GM19372 (cell line): ENCODE measurements around the gene CCDC171.
A peak's percentile ranks its signal among the peaks of the same experiment; 100 is the strongest.
"Not testable (repeated sequence)": the region's sequence is repeated elsewhere in the genome, so short reads cannot be mapped to it uniquely, and the experiment has no call there.

Source experiments
- ATAC-seq: cut with Tn5 transposase; IDR thresholded peaks from one replicate; pipeline ENCODE4 v1.9.1; 2021; ENCODE audit warnings: mild to moderate bottlenecking, low read depth, moderate library complexity; ENCODE audit not compliant: unreplicated experiment

Gene CCDC171

DNA sequence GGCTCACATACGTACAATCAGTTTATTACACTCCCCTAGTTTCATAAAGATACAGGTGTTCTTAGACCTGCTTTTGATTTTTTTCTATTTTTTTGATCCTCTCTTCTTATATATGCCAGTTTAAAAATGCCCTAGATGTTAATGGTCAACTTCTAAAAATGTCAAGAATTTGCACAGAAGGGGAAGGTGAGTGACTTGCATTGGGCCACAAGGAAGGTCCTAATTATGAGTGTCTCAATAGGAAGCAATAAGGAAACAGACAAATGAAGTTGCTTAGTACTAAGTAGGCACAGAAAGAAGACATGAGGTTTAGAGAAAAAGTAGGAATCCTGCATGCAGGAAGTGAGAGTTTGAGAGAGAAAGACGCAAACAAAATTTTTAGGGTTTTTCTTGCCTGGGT is 3.2 kb upstream of the CCDC171 start:
- ATAC-seq, result no peak

DNA sequence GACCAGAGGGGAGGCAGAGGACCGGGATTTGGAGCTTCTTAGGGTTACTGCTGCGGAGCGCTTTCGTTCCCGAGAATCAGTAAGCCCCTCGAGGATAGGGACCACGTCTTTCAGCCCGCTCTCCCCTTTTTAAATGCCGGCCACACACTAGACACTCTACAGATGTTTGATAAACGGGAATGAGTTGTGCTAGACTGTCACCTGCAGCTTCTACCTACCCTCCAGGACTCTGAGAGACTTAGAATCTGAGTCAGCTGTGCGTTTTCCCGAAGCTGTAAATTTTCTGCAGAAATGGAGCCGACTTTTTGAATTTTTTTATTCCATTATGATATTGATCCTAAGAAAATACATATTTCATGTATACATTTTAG is 670 bp downstream of the CCDC171 start:
- ATAC-seq, result peak; percentile 17

- ATAC-seq, result no peak
Measured at GRCh38 chr9:15570769-15571168, 17.9 kb downstream of the CCDC171 start.

DNA sequence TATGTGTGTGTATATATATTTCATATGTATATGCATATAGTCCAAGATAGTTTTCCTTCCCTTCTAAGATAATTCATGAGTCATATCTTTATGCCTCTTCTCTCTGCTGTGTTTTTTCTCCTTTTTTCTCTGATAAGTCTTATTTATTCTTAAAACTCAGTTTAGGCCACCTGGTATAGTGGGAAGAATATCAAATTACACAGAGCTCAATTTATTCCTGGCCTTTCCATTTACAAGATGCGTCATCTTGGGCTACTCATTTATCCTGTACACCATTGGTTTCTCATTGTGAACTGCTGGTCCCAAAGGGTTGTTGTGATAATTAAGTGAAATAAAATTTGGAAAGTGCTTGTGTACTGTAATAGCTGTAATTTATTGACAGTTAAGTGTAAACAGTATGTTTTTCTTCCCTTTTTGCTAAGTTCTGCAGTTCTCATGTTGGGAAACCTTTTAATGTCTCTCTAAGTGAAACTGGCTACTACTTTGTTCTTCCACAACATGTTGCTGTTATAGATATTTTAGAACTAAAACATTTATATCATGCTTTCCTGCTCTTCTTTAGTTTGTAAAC is 19.4 kb downstream of the CCDC171 start:
- no peak for ATAC-seq

DNA sequence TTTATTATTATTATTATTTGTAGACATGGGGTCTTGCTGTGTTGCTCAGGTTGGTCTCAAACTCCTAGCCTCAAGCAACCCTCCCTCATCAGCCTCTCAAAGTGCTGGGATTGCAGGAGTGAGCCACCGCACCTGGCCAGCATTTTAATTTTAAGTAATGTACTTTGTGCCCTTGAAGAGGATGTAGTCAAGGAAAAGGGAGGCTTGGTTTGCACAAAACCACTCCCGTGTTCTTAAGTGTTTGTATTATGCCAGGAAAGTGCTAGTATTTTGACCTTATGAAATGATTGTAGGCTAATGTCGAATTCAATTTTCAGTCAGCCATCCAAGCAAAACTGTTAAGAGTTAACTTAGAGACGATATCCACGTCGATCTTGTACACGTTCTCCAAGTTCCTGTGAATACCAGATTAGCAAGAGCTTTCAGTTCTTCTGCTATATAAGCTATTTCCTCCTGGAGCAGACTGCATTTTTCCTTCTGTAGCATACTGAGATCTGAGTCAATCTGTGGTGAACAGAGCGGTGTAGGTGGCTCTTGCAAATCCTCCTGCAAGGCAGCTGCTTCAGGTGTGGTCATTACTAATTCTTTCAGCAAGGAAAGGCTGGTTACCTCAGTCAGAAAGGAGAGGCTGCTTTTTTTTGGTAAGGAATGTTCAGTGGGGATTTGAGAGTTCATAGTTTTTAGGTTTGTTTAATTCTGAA is 23.7 kb downstream of the CCDC171 start:
- ATAC-seq, result no peak

DNA sequence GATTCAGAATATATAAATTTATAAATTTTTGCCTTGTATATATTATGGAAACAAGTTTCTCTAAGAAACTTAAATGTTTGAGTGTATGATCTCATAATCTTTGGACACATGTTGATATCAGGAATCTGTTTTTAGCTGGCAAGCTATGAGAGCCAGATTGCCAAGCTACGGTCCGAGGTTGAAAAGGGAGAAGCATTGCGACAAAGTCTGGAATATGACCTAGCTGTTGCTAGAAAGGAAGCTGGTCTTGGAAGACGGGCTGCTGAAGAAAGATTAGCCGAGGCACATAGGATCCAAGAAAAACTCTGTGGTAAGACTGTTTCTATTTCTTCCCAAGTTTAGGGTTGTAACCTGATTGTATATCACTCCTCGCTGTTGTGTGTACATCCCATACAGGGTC is 25.9 kb downstream of the CCDC171 start:
- ATAC-seq, result no peak

DNA sequence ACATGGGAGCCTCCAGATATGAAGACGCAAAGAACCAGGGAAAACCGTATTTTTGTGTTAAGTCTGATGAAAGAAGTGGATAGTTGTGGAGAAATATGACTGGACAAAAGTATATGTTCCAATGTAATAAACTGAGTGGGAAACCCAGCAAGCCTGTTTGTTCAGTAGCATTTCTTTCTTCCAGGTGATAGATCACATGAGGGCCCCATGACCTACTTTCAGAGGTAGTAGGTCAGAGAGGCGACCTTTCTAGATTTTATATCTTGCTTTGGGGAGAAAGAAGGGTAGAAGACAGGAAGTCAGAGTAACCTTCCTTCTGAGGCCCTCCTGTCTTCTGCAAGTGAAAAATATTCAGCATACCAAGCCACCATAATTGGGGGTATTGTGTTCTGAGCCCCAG is 31.5 kb downstream of the CCDC171 start:
- ATAC-seq, result no peak

DNA sequence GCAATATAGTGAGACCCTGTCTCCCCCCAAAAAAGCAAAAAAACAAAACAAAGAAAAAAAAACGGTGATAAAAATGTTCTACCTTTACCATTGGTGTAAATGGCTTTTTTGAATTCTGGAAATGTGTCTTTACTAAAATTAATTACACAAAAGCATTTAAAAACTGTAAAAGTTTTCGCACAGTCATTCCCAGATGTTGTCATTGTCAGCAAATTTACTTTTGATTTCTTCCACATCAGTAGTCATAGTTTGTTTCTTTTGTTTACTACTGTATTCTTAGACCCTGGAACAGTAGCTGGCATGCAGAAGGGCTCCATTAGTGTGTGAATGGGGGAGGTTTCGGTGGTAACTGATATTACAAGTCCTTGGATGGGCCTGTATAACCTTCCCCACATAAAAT is 39.5 kb downstream of the CCDC171 start:
- no peak for ATAC-seq

GRCh38 chr9:15592940-15593339 is 40.1 kb downstream of the CCDC171 start:
- not testable (repeated sequence) for ATAC-seq

GRCh38 chr9:15600666-15601330 is 48.0 kb downstream of the CCDC171 start:
- not testable (repeated sequence) for ATAC-seq

GRCh38 chr9:15606643-15607472 is 54.0 kb downstream of the CCDC171 start:
- ATAC-seq, result no peak

DNA sequence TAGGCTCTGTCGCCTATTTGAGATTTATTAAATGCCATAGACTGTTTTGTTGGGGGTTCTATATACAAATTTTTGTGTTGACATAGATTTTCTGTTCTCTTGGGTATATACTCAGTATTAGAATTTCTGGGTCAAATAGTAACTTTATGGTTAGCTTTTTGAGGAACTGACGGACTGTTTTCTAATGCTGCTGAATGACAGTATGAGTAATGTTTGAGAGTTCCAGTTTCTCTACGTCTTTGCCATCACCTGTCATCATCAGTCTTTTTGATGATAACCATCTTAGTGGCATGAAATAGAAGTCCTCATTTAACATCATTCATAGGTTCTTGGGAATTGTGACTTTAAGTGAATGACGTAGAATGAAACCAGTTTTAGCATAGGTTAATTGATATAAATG is 60.1 kb downstream of the CCDC171 start:
- ATAC-seq, result peak; percentile 53

DNA sequence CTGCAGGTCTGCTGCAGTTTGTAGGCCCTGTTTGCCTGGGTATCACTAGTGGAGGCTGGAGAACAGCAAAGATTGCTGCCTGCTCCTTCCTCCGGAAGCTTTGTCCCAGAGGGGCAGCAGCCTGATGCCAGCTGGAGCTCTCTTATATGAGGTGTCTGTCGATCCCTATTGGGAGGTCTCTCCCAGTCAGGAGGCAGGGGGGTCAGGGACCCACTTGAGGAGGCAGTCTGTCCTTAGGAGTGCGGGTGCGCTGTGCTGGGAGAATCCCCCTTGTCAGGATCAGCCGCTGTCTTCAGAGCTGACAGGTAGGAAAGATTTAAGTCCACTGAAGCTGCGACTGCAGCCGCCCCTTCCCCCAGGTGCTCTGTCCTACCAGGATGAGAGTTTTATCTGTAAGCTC is 64.9 kb downstream of the CCDC171 start:
- no peak for ATAC-seq

GRCh38 chr9:15618540-15619331 is 65.9 kb downstream of the CCDC171 start:
- no peak for ATAC-seq

DNA sequence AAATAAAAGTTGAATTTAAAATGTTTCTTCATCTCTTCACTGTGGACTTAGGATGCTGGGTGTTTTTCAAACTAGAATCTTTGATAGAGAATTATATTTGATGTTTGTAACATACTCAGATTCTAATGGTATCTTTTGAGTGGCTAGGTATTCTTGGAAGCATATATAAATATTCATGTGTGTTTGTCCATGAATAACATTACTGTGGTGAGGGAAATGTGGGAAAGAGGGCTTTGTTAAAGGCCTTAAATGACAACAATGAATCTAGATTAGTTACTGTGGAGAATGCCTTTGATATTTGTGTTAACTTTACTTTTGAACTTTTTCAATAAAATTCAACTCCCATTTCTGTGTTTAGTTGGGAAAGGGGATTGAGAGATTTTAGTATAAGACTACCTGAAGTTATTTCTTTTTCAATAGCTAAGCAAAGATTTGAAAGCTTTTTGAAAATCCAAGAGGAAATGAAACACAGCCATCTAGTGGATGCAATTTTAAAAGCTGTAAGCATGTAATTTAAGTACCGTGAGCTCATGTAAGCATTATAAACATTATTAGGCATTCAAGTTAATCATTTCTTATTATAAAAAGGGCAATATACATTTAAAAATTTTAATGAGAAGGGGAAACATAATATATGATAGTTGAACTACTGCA is 69.6 kb downstream of the CCDC171 start:
- ATAC-seq, result no peak

GRCh38 chr9:15635752-15636151 is 82.9 kb downstream of the CCDC171 start:
- ATAC-seq, result no peak

- no peak for ATAC-seq
Measured at GRCh38 chr9:15640121-15640520, 87.3 kb downstream of the CCDC171 start.

- ATAC-seq, result no peak
Measured at GRCh38 chr9:15641291-15641690, 88.4 kb downstream of the CCDC171 start.

- no peak for ATAC-seq
Measured at GRCh38 chr9:15642369-15642962, 89.6 kb downstream of the CCDC171 start.
